Sigmoid colon (tissue), 4 donors: ENCODE data around the gene GALNS.

Experiments
- CTCF ChIP-seq, 4 experiments: fragments of 450-650 bp in 3 of 4; fragments of 200-600 bp in 1 of 4; IDR thresholded peaks; one replicate each; pipeline ENCODE4 v1.5.1; 2016 to 2019; ENCODE audit warnings: antibody characterized with exemption in 4 of 4, mild to moderate bottlenecking in 3 of 4, moderate library complexity in 2 of 4
- EP300 ChIP-seq, 4 donors: sonication (generic); formaldehyde crosslinking; IDR thresholded peaks; one replicate each; pipeline ENCODE4 v1.6.1; 2017; ENCODE audit warnings: antibody characterized with exemption in 4 of 4
- POLR2A ChIP-seq, 2 donors: fragments of 450-650 bp; IDR thresholded peaks; one replicate each; pipeline ENCODE4 v1.6.1; 2016; ENCODE audit warnings: antibody characterized with exemption in 2 of 2, mild to moderate bottlenecking in 2 of 2, moderate library complexity in 2 of 2

GRCh38 chr16:88810166-88810911, 46.4 kb downstream of the GALNS start:
- TF ChIP-seq EP300 (IDR thresholded peaks at IDR 0.05) (no peak), CTCF (IDR thresholded peaks at IDR 0.05) (no peak), POLR2A (IDR thresholded peaks at IDR 0.05) (no peak)
